WI38 (cell line): ENCODE results near the gene SLC11A2.
A peak's percentile ranks its signal among the peaks of the same experiment; 100 is the strongest.

ENCODE experiments used
- H3K4me3 ChIP-seq: 2 replicates; pipeline ENCODE4 v1.5.1; 2011; ENCODE audit warnings: low read depth, mild to moderate bottlenecking, control low read depth, low read length
- TF ChIP-seq, protein P1 (sequence below): IDR thresholded peaks from 2 replicates; pipeline ENCODE4 v1.5.1; 2012; ENCODE audit warnings: low read depth, mild to moderate bottlenecking, control low read depth, low read length

The SLC11A2 gene

GRCh38 chr12:51025836-51026638 lies at the start of gene SLC11A2:
SLC11A2 (minus strand) TSS chr12:51026384; CDS start chr12:51010728, 15,656 bp downstream.
- TF ChIP-seq, protein P1, sequence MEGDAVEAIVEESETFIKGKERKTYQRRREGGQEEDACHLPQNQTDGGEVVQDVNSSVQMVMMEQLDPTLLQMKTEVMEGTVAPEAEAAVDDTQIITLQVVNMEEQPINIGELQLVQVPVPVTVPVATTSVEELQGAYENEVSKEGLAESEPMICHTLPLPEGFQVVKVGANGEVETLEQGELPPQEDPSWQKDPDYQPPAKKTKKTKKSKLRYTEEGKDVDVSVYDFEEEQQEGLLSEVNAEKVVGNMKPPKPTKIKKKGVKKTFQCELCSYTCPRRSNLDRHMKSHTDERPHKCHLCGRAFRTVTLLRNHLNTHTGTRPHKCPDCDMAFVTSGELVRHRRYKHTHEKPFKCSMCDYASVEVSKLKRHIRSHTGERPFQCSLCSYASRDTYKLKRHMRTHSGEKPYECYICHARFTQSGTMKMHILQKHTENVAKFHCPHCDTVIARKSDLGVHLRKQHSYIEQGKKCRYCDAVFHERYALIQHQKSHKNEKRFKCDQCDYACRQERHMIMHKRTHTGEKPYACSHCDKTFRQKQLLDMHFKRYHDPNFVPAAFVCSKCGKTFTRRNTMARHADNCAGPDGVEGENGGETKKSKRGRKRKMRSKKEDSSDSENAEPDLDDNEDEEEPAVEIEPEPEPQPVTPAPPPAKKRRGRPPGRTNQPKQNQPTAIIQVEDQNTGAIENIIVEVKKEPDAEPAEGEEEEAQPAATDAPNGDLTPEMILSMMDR, result no peak
- peak within 1 kb of the TSS; percentile 77 for H3K4me3 ChIP-seq

- no peak overlapping the region for H3K4me3 ChIP-seq
Observed at GRCh38 chr12:51075390-51075789, 49.2 kb upstream of the SLC11A2 start.

GRCh38 chr12:51071663-51072062 lies 45.5 kb upstream of the SLC11A2 start:
- H3K4me3 ChIP-seq, result no peak overlapping the region
- TF ChIP-seq, protein P1, result no peak

More at GRCh38 chr12:51075390-51075789, 49.2 kb upstream of the SLC11A2 start:
- TF ChIP-seq, protein P1, result no peak

DNA sequence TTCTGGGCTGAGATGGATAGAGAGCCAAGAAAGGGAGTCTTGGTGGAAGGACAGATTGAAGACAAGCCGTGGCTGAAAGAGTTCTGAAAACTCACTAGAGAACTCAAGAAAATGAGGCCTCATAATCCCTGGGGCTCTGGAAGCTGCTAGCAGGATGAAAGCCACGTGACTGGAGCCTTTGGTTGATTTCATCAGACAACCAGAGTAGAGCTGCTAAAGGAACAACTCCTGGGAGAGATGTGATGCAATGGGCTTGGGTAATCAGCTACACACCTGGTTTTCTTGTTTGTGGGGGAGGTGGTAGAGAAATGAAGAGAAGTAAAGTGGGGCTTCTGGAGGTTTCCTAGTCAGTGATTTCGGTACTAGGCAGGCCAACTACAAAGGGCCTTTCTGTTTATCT lies 43.8 kb upstream of the SLC11A2 start:
- TF ChIP-seq, protein P1, result no peak
- no peak overlapping the region for H3K4me3 ChIP-seq

- no peak overlapping the region for H3K4me3 ChIP-seq
- TF ChIP-seq, protein P1, result no peak
Observed at GRCh38 chr12:51067771-51068170, 41.6 kb upstream of the SLC11A2 start.

- TF ChIP-seq, protein P1, result no peak
- H3K4me3 ChIP-seq, result no peak overlapping the region
Observed at GRCh38 chr12:51067229-51067628, 41.0 kb upstream of the SLC11A2 start.

GRCh38 chr12:51065530-51065929 lies 39.3 kb upstream of the SLC11A2 start:
- no peak overlapping the region for H3K4me3 ChIP-seq
- TF ChIP-seq, protein P1, result no peak
